ENCODE measurements around the gene DMD.

- TF ChIP-seq FOXK2 (IDR thresholded peaks at IDR 0.05), result no peak
- TF ChIP-seq ZNF644 (CRISPR knock-in tag; IDR thresholded peaks at IDR 0.05; ENCODE audit: low read depth), result no peak
- TF ChIP-seq MAZ (IDR thresholded peaks at IDR 0.05; ENCODE audit: borderline replicate concordance, low read depth, low read length), result no peak
- TF ChIP-seq MAZ (CRISPR knock-in tag; IDR thresholded peaks at IDR 0.05; ENCODE audit: low read depth), result no peak
- TF ChIP-seq UBTF (CRISPR knock-in tag; IDR thresholded peaks at IDR 0.05), result no peak
- TF ChIP-seq RAD21 (CRISPR knock-in tag; IDR thresholded peaks at IDR 0.05), result no peak
- no peak for TF ChIP-seq POLR2AphosphoS5 (IDR thresholded peaks at IDR 0.05; ENCODE audit: low read depth, low read length)
- no peak for TF ChIP-seq MEIS2 (CRISPR knock-in tag; IDR thresholded peaks at IDR 0.05)
- no peak for TF ChIP-seq MAFF (IDR thresholded peaks at IDR 0.05; ENCODE audit: low read depth, low read length)
- TF ChIP-seq ZBTB37 (CRISPR knock-in tag; IDR thresholded peaks at IDR 0.05), result no peak
- no peak for TF ChIP-seq E2F5 (CRISPR knock-in tag; conservative IDR thresholded peaks at IDR 0.05)
Measured at GRCh38 chrX:31516527-31516926, 1694.8 kb downstream of the DMD start.

Data from HepG2 (cell line).